Measurements from ENCODE around the gene PTPN20.
A peak's percentile ranks its signal among the peaks of the same experiment; 100 is the strongest.

Gene PTPN20

DNA sequence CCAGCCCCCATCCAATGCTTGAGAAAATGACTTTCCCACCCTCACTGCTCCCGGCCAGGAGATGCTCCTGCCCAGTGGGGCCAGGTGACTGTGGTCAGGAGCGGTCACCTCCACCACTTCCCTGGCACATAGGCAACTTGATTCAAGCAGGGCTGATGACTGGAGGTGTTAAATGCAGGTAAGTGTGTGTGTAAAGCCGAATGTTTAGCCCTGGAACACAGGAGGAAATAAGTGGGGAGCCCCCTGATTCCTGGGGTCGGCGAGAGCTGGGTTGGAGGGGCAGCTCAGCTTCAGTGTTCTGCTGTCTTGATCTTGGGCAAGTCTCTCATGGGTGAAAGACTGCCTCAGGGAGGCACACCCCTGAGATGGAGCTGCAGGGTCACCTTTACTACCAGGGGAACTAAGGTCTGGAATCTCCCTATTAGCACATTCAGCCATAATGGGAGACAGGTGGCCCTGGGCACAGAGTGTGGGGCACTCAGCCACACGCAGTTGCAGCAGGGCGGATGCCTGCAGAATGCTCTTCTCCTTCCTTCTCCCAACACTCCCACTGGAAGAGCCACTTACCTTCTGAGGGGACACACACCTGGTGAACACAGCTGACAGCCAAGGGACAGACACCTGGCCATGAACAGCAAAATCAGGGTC is 124.1 kb downstream of the PTPN20 start:
- DNase-seq, result no peak

DNA sequence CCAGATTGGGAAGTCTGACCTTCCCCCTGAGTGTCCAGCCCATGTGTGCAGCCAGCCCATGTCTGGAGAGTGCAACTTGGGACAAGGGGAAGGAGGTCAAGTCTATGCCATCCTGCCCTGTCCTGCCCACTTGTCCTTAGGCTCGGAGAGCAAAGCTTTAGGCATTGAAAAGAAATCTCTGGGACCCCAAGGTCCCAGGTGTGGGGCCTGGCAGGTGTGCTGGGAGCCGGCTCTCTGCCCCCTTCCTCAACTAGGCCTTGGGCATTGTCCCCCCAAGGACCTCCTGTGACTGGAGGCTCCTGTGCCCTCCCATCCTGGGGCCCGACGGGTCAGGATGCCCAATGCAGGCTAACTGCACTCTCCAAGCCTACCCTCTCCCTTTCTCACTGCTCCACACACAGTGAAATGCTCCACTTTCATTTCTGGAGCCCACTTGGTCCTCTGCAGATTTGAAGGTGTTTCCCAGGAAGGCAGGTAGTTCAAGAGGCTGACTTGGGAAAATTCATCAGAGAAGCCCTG is 124.7 kb downstream of the PTPN20 start:
- no peak for DNase-seq

- DNase-seq, result no peak
These were observed 125.5 kb downstream of the PTPN20 start for GRCh38 chr10:47036771-47037170.

DNA sequence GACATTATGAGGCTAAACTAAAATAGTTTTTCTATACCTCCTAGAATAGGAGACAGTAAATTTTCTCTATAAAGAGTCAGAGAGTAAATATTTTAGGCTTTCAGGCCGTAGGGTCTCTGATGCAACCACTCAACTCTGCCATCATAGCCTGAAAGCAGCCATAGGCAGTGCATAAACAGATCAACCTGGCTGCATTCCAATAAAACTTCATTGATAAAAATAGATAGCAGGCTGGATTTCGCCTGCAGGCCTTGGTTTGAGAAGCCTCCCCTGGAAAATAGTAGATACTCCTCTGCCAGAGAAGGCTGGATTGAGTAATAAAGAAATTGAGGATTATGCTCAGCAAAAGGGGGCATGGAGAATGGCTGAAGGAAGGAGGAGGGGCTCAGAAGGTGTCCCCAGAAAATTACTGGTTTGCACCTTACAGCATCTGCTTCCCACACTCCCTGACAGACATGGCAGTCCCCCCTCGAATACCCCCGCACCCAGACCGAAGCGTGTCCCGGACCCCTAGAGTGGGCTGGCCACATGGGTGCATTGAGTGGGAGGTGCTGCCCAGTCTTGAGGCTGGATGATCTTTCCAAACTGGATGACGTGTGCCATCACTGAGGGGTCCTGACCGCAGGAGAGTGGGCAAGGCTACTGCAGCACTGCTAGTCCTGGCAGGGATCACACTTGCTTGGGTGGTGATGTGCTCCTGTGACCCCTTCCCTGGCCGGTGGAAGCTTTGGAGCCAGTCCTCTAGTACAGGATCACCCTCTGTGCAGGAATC is 126.6 kb downstream of the PTPN20 start:
- DNase-seq, result peak; percentile 12

DNA sequence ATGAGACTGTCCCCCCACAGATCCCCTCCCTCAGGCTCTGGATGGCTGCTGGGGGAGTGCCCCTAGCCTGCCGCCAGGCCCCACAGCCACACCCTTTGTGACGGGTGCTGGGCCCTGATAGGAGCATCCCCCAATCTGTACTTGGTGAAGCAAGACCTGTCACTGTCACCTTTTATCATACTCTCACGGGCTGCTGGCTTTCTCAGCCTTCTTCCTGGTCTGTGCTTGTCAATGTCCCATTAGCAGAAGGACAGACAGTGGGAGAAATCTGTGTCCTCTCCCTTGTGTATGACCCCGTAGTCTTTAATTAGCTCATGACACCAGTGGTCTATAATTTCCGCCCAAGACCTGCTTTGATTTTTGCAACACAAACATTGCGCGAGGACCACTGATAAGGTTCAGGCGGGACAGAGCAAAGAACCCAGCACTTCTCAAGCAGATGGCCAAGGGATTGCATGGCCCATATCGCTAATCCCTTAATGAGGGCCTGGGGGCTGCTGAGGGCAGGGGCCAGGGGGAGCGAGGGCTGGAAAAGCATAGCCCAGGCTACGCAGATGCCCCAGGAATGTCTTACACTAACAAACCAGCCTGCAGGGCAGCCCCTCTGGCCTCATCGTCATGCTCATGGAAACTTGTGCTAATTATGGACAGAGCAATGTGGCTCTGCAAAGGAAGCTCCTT is 127.8 kb downstream of the PTPN20 start:
- DNase-seq, result peak; percentile 18

GRCh38 chr10:47039562-47039913 is 128.3 kb downstream of the PTPN20 start:
- DNase-seq, result no peak

- DNase-seq, result no peak
These were observed 128.8 kb downstream of the PTPN20 start for GRCh38 chr10:47040041-47040491.

DNA sequence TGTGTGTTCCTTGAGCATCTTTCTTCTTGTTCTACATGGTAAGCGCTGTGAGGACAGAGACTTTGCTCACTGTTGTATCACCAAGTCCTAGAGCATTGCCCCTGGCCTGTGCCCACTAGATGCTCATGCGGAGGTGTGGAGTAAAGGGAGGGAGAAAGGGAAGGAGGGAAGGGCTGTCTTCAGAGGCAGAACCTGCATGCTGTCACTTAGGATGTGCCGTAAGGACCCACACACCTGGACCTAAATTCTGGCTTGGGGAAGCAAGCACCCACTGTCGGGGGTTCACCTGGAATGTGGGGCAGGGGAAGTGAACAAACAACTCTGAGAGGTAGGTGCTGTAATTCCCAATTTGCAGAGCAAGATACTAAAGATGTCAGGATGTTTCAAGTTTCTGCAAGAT is 129.5 kb downstream of the PTPN20 start:
- DNase-seq, result no peak

DNA sequence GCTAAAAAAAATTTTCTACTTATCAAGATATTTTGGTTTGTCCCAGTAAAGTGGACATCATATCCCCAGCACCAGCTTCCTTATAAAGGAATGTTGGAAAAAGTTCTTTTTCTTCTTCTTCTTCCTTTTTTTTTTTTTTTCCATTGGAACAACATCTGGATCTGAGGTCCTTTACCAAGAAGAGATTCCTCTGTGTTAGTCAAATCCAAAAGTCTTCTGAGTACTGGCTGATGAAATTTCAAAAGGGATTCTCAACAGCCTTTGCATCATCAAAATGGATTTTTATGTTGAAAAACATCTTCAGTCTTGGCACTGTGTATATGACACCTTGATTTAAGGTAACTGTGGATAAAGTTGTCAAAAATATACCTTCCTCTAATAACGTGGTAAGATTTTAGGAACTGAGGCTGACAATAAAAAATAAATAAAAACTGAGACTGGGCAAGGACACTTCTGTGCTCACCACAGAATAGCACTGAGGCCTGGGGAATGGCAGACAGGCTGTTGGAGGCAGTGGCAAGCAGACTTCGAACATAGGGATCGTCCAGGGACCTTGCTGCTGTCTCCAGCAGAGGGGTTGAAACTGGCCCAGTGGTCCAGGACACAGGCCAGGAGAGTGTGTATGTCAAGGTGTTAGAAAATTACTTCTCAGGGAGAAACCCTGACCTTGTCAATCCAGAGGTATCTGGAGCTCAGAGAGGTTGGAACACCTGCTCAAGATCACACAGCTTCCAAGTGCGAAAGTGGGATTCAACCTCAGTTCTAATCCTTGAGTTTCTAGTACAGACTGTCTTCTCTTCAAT is 130.4 kb downstream of the PTPN20 start:
- DNase-seq, result no peak

DNA sequence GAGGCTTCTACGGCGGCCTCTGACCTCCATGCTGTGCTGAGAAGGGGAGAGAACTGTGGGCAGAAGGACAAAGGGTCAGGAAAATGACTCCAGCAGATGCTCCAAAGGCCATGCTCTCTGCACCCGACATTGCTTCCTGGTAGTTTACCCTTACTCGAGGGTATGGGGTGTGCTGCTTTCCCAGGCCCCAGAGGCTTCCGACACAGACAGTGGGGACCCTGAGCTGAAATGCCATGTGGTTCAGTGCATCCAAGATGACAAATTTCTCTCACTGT is 130.9 kb downstream of the PTPN20 start:
- no peak for DNase-seq

GRCh38 chr10:47042780-47043750 is 131.8 kb downstream of the PTPN20 start:
- no peak for DNase-seq

DNA sequence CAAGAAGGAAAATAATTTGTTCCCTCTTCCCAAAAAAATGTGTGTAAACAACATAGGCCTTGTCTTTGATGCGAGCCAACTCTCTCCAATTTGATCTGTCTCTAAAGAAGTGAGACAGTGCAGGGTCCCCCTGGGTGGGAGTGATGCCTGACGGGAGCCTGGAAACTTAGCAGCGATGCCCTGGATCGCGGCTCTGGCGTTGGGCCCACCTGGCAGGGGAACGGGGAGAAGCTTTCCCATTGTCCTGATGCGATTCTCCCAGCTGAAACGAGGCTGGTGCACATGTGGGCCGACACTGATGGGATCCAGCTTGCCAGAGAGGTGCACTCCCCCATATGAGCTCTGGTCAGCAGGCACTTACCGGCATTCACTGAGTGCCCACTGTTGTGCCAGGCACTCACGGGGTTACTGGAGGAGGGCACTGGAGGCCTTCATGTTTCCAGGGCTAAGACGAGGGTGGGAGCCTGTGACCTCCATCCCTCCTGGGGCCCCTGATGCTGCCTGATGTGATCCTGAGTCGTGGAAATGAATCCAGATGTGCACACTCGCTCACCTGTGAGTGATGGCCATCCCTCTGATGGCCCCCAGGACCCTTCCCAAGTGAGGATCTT is 132.8 kb downstream of the PTPN20 start:
- DNase-seq, result no peak

DNA sequence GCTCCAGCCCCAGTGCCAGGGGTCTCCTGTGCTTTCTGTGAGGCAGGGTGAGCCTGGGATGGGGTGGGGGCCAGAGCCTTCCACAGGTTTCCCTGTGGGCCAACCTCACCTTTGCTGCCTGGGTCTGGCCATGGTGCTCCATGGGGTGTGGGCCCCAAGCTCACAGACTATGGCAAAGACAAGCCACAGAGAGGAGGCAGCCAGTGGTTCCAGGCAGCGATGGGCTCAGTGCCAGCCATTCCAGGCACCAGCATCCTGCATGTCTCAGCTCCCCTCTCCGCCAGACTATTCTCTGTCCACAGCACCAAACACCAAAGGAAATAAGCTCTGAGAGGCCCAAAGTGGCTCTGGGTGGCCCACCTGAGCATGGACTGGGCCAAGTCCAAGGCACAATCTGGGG is 133.5 kb downstream of the PTPN20 start:
- no peak for DNase-seq

DNA sequence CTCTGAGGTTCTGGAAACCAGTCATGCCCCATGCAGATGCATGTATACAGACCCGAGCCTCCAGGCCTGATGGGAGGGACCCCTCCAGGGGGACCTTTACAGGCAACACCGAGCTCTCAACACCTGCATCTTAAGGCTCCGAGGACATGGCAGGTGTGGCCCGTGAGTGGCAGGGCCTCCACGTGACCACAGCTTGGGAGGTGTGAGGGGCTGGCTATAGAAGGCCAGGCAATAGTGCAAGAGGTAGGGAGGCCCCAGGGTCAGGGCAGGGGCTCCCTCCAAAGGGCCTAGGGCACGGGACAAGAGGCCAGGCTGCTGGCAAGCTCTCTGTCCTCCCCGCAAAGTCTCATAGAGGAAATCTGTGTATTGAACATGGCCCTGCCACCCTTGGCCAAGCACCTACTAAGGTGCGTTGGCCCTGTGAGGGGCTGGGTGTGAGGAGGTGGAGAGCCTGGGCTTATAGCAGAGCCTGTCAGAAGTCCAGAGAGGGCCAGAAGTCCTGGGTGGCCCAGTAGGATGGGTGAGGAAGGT is 134.2 kb downstream of the PTPN20 start:
- DNase-seq, result no peak

- DNase-seq, result no peak
These were observed 135.3 kb downstream of the PTPN20 start for GRCh38 chr10:47046321-47047126.

- no peak for DNase-seq
These were observed 135.9 kb downstream of the PTPN20 start for GRCh38 chr10:47047127-47047504.

GRCh38 chr10:47047577-47048525 is 136.6 kb downstream of the PTPN20 start:
- DNase-seq, result peak; percentile 84

DNA sequence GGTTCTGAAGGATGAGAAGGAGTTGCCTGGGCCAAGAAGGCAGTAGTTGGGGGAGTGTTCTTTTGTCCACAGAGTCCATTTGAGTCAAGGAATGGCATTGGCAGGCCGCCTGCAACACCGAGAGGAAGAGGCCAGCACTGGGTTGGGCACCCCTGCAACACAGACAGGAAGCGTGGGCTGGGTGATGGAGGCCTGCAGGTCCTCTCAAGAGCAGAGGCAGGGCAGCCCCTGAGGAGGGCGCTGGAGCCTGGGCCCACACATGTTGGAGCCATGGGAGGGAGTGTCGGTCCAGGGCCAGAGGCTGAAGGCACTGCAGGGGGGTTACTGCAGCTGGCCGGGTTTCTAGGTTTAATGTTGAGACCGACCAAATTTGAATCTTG is 137.3 kb downstream of the PTPN20 start:
- DNase-seq, result peak; percentile 45
